OCI-LY1 (cell line): Measurements from ENCODE around the gene HOXD4.

Experiments
- H2AFZ ChIP-seq: fragments of 200-600 bp; sonication (generic), shearing (Covaris generic); 2 replicates; pipeline ENCODE4 v1.6.0; 2014; ENCODE audit warnings: antibody characterized with exemption, mild to moderate bottlenecking, low read length
- H3F3A ChIP-seq: fragments of 200-600 bp; sonication (generic), shearing (Covaris generic); 2 replicates; pipeline ENCODE4 v1.6.0; 2014; ENCODE audit warnings: mild to moderate bottlenecking, antibody characterized with exemption, low read length, moderate library complexity; ENCODE audit not compliant: insufficient read depth
- H3K27ac ChIP-seq: fragments of 200-600 bp; sonication (generic); 2 replicates; pipeline ENCODE4 v1.5.1; 2014; ENCODE audit warnings: low read length, mixed run types, mild to moderate bottlenecking, low read depth; ENCODE audit not compliant: poor library complexity, severe bottlenecking
- H3K27me3 ChIP-seq: fragments of 200-600 bp; sonication (generic); 2 replicates; pipeline ENCODE4 v1.6.0; 2014; ENCODE audit warnings: antibody characterized with exemption, mild to moderate bottlenecking, low read length, moderate library complexity; ENCODE audit not compliant: insufficient read depth
- H3K36me3 ChIP-seq: fragments of 200-600 bp; sonication (generic); 2 replicates; pipeline ENCODE4 v1.6.1; 2014; ENCODE audit warnings: mild to moderate bottlenecking, antibody characterized with exemption, low read length, moderate library complexity, mixed read lengths; ENCODE audit not compliant: insufficient read depth
- H3K4me1 ChIP-seq: fragments of 200-600 bp; sonication (generic); 2 replicates; pipeline ENCODE4 v1.5.1; 2014; ENCODE audit warnings: mild to moderate bottlenecking, low read length, moderate library complexity; ENCODE audit not compliant: insufficient read depth, severe bottlenecking
- H3K4me2 ChIP-seq: fragments of 200-600 bp; sonication (generic), shearing (Covaris generic); 2 replicates; pipeline ENCODE4 v1.6.1; 2014; ENCODE audit warnings: low read length
- H3K4me3 ChIP-seq: fragments of 200-600 bp; sonication (generic); 2 replicates; pipeline ENCODE4 v1.5.1; 2014; ENCODE audit warnings: low read length, low read depth, mild to moderate bottlenecking, mixed read lengths; ENCODE audit not compliant: poor library complexity, severe bottlenecking
- H3K79me2 ChIP-seq: fragments of 200-600 bp; shearing (Covaris generic); 2 replicates; pipeline ENCODE4 v1.6.1; 2016; ENCODE audit warnings: mixed run types, low read length, mixed read lengths; ENCODE audit not compliant: insufficient read depth
- H3K9ac ChIP-seq: fragments of 200-600 bp; sonication (generic), shearing (Covaris generic); 2 replicates; pipeline ENCODE4 v1.6.1; 2014; ENCODE audit warnings: mild to moderate bottlenecking, low read length, mixed read lengths
- H3K9me2 ChIP-seq: fragments of 200-600 bp; sonication (generic), shearing (Covaris generic); 2 replicates; pipeline ENCODE4 v1.6.1; 2014; ENCODE audit warnings: low read depth, mild to moderate bottlenecking, low read length, mixed read lengths
- H3K9me3 ChIP-seq: fragments of 200-600 bp; shearing (Covaris generic); 2 replicates; pipeline ENCODE4 v1.6.1; 2014; ENCODE audit warnings: low read length, mixed read lengths
- H4K20me1 ChIP-seq: fragments of 200-600 bp; sonication (generic), shearing (Covaris generic); 2 replicates; pipeline ENCODE4 v1.6.0; 2016; ENCODE audit warnings: mild to moderate bottlenecking, low read length; ENCODE audit not compliant: insufficient read depth
- EZH2 ChIP-seq: fragments of 200-600 bp; sonication (generic), shearing (Covaris generic); IDR thresholded peaks from 2 replicates; pipeline ENCODE4 v1.8.0; 2017; ENCODE audit warnings: borderline replicate concordance, mixed run types, mild to moderate bottlenecking, antibody characterized with exemption, low read length, moderate library complexity, mixed read lengths
- TF ChIP-seq, protein P1 (sequence below): fragments of 200-600 bp; sonication (generic), shearing (Covaris generic); IDR thresholded peaks from 2 replicates; pipeline ENCODE4 v1.5.1; 2017; ENCODE audit warnings: mild to moderate bottlenecking, antibody characterized with exemption, low read length, moderate library complexity, mixed read lengths

The HOXD4 gene

DNA sequence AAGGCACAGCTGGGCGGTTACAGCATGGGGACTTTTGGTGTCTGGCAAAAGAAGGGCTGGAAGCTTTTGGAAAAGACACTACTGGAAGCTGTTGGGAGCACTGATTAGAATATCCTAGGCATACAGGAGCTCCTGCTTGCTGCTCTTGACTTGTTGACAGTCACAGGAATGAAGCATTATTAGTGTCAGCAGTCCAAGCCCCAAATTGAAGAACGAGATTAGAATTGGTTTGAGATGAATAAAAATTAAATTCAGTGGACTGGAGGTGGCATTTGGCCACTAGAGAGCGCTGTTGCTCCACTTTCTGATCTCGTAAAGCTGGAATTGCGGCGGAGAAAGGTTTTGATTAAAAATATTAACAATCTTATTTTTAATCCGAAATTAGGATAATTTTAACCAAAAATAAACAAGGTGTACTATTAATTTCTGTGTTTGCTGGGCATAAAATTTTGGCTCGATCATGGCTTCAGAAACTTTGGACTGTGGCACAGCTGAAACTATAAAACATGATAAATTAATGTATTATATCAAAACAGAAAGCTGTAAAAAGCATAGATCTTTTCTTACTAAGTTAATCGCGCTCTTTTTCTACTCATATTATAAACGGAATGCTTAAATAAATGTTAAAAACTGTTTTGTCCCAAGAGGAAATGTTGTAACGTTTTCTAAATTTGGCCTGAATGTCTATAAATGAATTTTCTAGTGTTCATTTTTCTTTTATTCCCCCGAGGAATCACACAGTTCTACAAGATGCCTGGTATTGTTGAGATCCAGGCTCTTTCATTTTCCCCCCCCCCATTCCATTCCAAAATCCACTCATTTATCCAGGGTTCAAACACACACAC lies 24.2 kb upstream of the HOXD4 start:
- Histone ChIP-seq H3K9me2 (no peaks in the 10 kb centered on the region), H3K4me2 (no peak overlapping the region), H3K9ac (no peak overlapping the region), H3F3A (no peaks in the 10 kb centered on the region), H4K20me1 (no peaks in the 10 kb centered on the region), H3K27me3 (no peaks in the 10 kb centered on the region; the same call in none of the 2 replicates), H2AFZ (no peak overlapping the region), H3K79me2 (no peaks in the 10 kb centered on the region), H3K4me1 (no peaks in the 10 kb centered on the region), H3K4me3 (no peak overlapping the region), H3K36me3 (no peaks in the 10 kb centered on the region), H3K27ac (no peak overlapping the region), H3K9me3 (no peaks in the 10 kb centered on the region)
- TF ChIP-seq, protein P1, sequence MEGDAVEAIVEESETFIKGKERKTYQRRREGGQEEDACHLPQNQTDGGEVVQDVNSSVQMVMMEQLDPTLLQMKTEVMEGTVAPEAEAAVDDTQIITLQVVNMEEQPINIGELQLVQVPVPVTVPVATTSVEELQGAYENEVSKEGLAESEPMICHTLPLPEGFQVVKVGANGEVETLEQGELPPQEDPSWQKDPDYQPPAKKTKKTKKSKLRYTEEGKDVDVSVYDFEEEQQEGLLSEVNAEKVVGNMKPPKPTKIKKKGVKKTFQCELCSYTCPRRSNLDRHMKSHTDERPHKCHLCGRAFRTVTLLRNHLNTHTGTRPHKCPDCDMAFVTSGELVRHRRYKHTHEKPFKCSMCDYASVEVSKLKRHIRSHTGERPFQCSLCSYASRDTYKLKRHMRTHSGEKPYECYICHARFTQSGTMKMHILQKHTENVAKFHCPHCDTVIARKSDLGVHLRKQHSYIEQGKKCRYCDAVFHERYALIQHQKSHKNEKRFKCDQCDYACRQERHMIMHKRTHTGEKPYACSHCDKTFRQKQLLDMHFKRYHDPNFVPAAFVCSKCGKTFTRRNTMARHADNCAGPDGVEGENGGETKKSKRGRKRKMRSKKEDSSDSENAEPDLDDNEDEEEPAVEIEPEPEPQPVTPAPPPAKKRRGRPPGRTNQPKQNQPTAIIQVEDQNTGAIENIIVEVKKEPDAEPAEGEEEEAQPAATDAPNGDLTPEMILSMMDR, result peak; percentile 82
- TF ChIP-seq EZH2, result no peak

DNA sequence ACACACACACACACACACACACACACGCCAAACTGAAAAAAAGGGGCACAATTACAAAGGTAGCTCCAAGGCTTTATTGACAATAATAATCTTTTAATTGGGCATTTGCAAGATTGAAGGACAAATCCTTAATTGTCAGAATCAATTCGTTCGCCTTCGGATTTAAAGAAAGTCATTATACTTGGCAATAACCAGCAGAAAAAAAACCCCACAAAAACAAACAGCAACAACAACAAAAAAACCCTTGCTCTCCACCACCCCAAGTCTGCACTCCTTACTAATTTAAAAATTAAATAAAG lies 23.6 kb upstream of the HOXD4 start:
- Histone ChIP-seq H2AFZ (no peak overlapping the region), H3K36me3 (no peaks in the 10 kb centered on the region), H3K9ac (no peak overlapping the region), H3K9me3 (no peaks in the 10 kb centered on the region), H3K79me2 (no peaks in the 10 kb centered on the region), H3K27me3 (no peaks in the 10 kb centered on the region; the same call in none of the 2 replicates), H3K27ac (no peak overlapping the region), H4K20me1 (no peaks in the 10 kb centered on the region), H3K4me3 (no peak overlapping the region), H3F3A (no peaks in the 10 kb centered on the region), H3K4me1 (no peaks in the 10 kb centered on the region), H3K9me2 (no peaks in the 10 kb centered on the region), H3K4me2 (no peak overlapping the region)
- TF ChIP-seq EZH2, result no peak
- TF ChIP-seq, protein P1, result no peak

DNA sequence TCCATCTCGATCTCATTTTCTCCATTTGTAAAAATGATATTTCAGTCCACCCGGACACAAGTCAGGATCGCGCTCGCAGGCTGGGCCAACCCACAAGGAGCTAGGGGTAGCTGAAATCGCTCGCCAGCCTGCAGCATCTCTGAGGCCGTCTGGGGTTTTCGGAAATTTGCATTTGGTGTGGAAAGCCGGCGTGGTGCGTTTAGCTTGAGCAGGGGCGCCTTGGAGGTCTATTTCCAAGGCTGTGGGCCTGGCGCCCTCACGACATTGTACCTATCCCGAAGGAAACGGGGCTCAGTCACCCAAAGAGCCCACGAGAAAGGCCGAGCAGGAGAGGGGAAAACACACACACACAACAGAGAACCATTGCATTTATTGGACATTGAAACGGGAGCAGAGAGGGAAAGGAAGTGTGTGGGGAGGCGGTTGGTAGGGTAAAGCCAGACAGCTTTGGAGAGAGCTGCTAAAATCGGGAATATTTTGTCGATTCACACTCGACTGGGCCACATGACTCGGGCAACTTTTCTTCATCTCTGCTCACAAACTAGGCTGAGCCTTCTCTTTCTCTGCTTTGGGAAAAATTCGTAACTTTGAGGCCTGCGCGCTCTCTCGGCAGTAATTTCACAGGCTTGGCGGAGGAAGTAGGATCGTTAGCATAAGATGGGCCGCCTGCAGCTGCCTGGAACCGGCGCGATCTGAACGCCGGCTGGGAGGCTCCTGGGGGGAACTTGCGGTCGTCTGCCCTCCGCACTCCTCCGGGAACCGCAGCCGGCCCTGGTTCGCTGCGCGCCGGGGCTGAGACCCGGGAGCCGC lies 23.0 kb upstream of the HOXD4 start:
- H3K27ac ChIP-seq, result no peak overlapping the region
- no peaks in the 10 kb centered on the region for H3K9me2 ChIP-seq
- no peaks in the 10 kb centered on the region; the same call in none of the 2 replicates for H3K27me3 ChIP-seq
- no peak overlapping the region for H3K9ac ChIP-seq
- H3K9me3 ChIP-seq, result no peaks in the 10 kb centered on the region
- H3K4me1 ChIP-seq, result no peaks in the 10 kb centered on the region
- H3K4me3 ChIP-seq, result no peak overlapping the region
- H2AFZ ChIP-seq, result no peak overlapping the region
- no peaks in the 10 kb centered on the region for H3K79me2 ChIP-seq
- H3K4me2 ChIP-seq, result no peak overlapping the region
- no peaks in the 10 kb centered on the region for H3K36me3 ChIP-seq
- no peaks in the 10 kb centered on the region for H4K20me1 ChIP-seq
- no peaks in the 10 kb centered on the region for H3F3A ChIP-seq
- TF ChIP-seq, protein P1, result no peak
- TF ChIP-seq EZH2, result no peak
